ENCODE data around the gene MR1.

Gene MR1

DNA sequence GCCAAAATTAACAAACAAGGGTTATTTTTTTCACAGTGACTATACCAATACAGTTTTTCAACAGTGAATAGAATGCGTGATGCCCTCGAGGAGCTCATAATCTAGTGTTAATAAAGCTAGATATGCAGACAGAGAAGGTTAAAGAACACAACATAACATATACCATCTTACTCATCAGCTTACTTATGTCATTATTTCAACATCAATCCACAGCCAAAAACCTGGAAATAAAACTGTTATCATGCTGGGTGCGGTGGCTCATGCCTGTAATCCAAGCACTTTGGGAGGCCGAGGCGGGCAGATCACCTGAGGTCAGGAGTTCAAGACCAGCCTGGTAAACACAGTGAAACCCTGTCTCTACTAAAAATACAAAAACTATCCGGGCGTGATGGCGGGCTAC is 17.2 kb upstream of the MR1 start:
- H4K20me1 ChIP-seq (ENCODE audit: insufficient read depth, low read length, poor library complexity, severe bottlenecking), result peaks cover 89% of the 10 kb centered on the region
- no peaks in the 10 kb centered on the region for H3K9me3 ChIP-seq (ENCODE audit: insufficient read depth, low read depth, low read length)
- no peak overlapping the region for H2AFZ ChIP-seq (ENCODE audit: low read length)
- peak overlapping the region; percentile 2 for H3K4me3 ChIP-seq (ENCODE audit: low read length, poor library complexity, severe bottlenecking)
- no peak overlapping the region for H3K9ac ChIP-seq (ENCODE audit: low read depth, low read length, poor library complexity, severe bottlenecking)
- TF ChIP-seq EZH2phosphoT487 (IDR thresholded peaks at IDR 0.05; ENCODE audit: borderline replicate concordance), result no peak
- TF ChIP-seq CTCF (conservative IDR thresholded peaks at IDR 0.05; ENCODE audit: low read length), result no peak
- peaks cover 69% of the 10 kb centered on the region for H3K4me1 ChIP-seq (ENCODE audit: insufficient read depth, low read length, poor library complexity, severe bottlenecking)
- no peaks in the 10 kb centered on the region for H3K27me3 ChIP-seq (ENCODE audit: insufficient read depth, low read length, poor library complexity, severe bottlenecking)
- no peaks in the 10 kb centered on the region for H3K36me3 ChIP-seq (ENCODE audit: insufficient read depth, low read length)
- H3K4me2 ChIP-seq (ENCODE audit: low read depth, low read length, poor library complexity, severe bottlenecking), result peak overlapping the region; percentile 71
- H3K79me2 ChIP-seq (ENCODE audit: insufficient read depth, low read length), result peaks cover 99% of the 10 kb centered on the region
- H3K9me2 ChIP-seq (replicated peaks; ENCODE audit: low read depth, low read length), result no peaks in the 10 kb centered on the region
- peaks cover 11% of the 10 kb centered on the region; the same call in 1 of the 2 replicates for H3F3A ChIP-seq (ENCODE audit: low read depth)

GRCh38 chr1:181018901-181019681 is 14.7 kb upstream of the MR1 start:
- H3K79me2 ChIP-seq (ENCODE audit: insufficient read depth, low read length), result peaks cover 85% of the 10 kb centered on the region
- no peaks in the 10 kb centered on the region for H3K27me3 ChIP-seq (ENCODE audit: insufficient read depth, low read length, poor library complexity, severe bottlenecking)
- TF ChIP-seq EZH2phosphoT487 (IDR thresholded peaks at IDR 0.05; ENCODE audit: borderline replicate concordance) (no peak), CTCF (conservative IDR thresholded peaks at IDR 0.05; ENCODE audit: low read length) (no peak)
- no peaks in the 10 kb centered on the region for H3K9me2 ChIP-seq (replicated peaks; ENCODE audit: low read depth, low read length)
- H2AFZ ChIP-seq (ENCODE audit: low read length), result no peak overlapping the region
- no peaks in the 10 kb centered on the region for H3K36me3 ChIP-seq (ENCODE audit: insufficient read depth, low read length)
- H3K4me3 ChIP-seq (ENCODE audit: low read length, poor library complexity, severe bottlenecking), result peak overlapping the region; percentile 63
- H3F3A ChIP-seq (ENCODE audit: low read depth), result peaks cover 14% of the 10 kb centered on the region; the same call in 1 of the 2 replicates
- H3K4me2 ChIP-seq (ENCODE audit: low read depth, low read length, poor library complexity, severe bottlenecking), result peak overlapping the region; percentile 99
- H3K4me1 ChIP-seq (ENCODE audit: insufficient read depth, low read length, poor library complexity, severe bottlenecking), result peaks cover 63% of the 10 kb centered on the region
- H3K9ac ChIP-seq (ENCODE audit: low read depth, low read length, poor library complexity, severe bottlenecking), result peak overlapping the region; percentile 33
- H4K20me1 ChIP-seq (ENCODE audit: insufficient read depth, low read length, poor library complexity, severe bottlenecking), result peaks cover 73% of the 10 kb centered on the region
- H3K9me3 ChIP-seq (ENCODE audit: insufficient read depth, low read depth, low read length), result no peaks in the 10 kb centered on the region

DNA sequence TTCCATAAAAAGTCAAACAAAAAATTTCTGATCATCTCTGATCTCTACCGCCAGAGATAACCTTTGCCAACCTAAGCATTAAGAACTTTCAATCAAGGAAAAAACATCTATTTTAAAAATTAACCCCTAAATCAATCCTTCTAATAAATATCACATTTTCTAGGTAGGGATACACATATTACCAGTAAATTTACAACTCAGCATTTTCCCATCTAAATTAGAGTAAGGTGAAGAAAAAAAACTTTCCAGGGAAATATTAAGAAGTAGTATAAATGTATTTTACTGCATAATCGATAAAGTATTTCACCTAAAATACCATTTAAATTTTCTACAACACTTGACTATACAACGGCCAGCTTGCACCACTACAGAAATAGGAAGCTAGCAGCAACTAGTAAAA is 12.6 kb upstream of the MR1 start:
- peak overlapping the region; percentile 99 for H3K4me2 ChIP-seq (ENCODE audit: low read depth, low read length, poor library complexity, severe bottlenecking)
- TF ChIP-seq CTCF (conservative IDR thresholded peaks at IDR 0.05; ENCODE audit: low read length) (no peak), EZH2phosphoT487 (IDR thresholded peaks at IDR 0.05; ENCODE audit: borderline replicate concordance) (no peak)
- H3K9me2 ChIP-seq (replicated peaks; ENCODE audit: low read depth, low read length), result no peaks in the 10 kb centered on the region
- H3F3A ChIP-seq (ENCODE audit: low read depth), result 0 out of 2 replicates have a peak, but pooled peaks cover 3% of the 10 kb centered on the region
- H3K79me2 ChIP-seq (ENCODE audit: insufficient read depth, low read length), result peaks cover 64% of the 10 kb centered on the region
- no peaks in the 10 kb centered on the region for H3K9me3 ChIP-seq (ENCODE audit: insufficient read depth, low read depth, low read length)
- peaks cover 5% of the 10 kb centered on the region for H3K27me3 ChIP-seq (ENCODE audit: insufficient read depth, low read length, poor library complexity, severe bottlenecking)
- peak overlapping the region; percentile 86 for H3K9ac ChIP-seq (ENCODE audit: low read depth, low read length, poor library complexity, severe bottlenecking)
- H3K4me3 ChIP-seq (ENCODE audit: low read length, poor library complexity, severe bottlenecking), result peak overlapping the region; percentile 97
- H2AFZ ChIP-seq (ENCODE audit: low read length), result no peak overlapping the region
- peaks cover 44% of the 10 kb centered on the region for H3K4me1 ChIP-seq (ENCODE audit: insufficient read depth, low read length, poor library complexity, severe bottlenecking)
- H3K36me3 ChIP-seq (ENCODE audit: insufficient read depth, low read length), result no peaks in the 10 kb centered on the region
- H4K20me1 ChIP-seq (ENCODE audit: insufficient read depth, low read length, poor library complexity, severe bottlenecking), result peaks cover 53% of the 10 kb centered on the region
